Progenitor cell of endocrine pancreas (in vitro differentiated cells): Measurements from ENCODE around the gene CDKL2. TPM values are rescaled to one million over a fixed set of nuclear protein-coding genes. Genes with fewer than 3 reads are reported as not detected.
"Not testable (repeated sequence)": the region's sequence is repeated elsewhere in the genome, so short reads cannot be mapped to it uniquely, and the experiment has no call there.

ENCODE experiments used
- DNase-seq: peaks from one replicate; pipeline ENCODE4 v3.0.0; 2021; ENCODE audit warnings: low spot score; ENCODE audit not compliant: unreplicated experiment
- H3K27ac Mint-ChIP-seq: 2 replicates; pipeline ENCODE4 v1.8.0; 2021; ENCODE audit warnings: mild to moderate bottlenecking, moderate library complexity, mixed read lengths
- H3K27me3 Mint-ChIP-seq: 2 replicates; pipeline ENCODE4 v1.8.0; 2021; ENCODE audit warnings: mixed read lengths
- H3K36me3 Mint-ChIP-seq: 2 replicates; pipeline ENCODE4 v1.8.0; 2022; ENCODE audit warnings: mixed read lengths; ENCODE audit not compliant: insufficient read depth
- H3K4me1 Mint-ChIP-seq: 2 replicates; pipeline ENCODE4 v1.8.0; 2021; ENCODE audit warnings: low read depth, mixed read lengths
- H3K4me3 Mint-ChIP-seq: 2 replicates; pipeline ENCODE4 v1.8.0; 2021; ENCODE audit warnings: low read depth, mild to moderate bottlenecking, moderate library complexity, mixed read lengths
- H3K9me3 Mint-ChIP-seq: 2 replicates; pipeline ENCODE4 v1.8.0; 2021; ENCODE audit warnings: low read depth, mixed read lengths
- total RNA-seq: library from RNA; stranded (reverse); gene quantifications from 2 replicates; pipeline ENCODE4 v1.2.1, GENCODE V29; 2021
- TF ChIP-seq, protein P1 (sequence below): fragments of 200-600 bp; sonication (generic); IDR thresholded peaks from one replicate; pipeline ENCODE4 v1.5.0; 2021; ENCODE audit warnings: antibody characterized with exemption, mild to moderate bottlenecking; ENCODE audit not compliant: unreplicated experiment

CDKL2 gene
- total RNA-seq, 1 donor from 2014 or later = 3.0 TPM

- H3K4me1 Mint-ChIP-seq = peaks cover 37% of the 10 kb centered on the region
- no peak for DNase-seq
- no peak overlapping the region for H3K4me3 Mint-ChIP-seq
- no peaks in the 10 kb centered on the region for H3K27me3 Mint-ChIP-seq
- H3K27ac Mint-ChIP-seq = no peak overlapping the region
- H3K36me3 Mint-ChIP-seq = peaks cover 5% of the 10 kb centered on the region
- TF ChIP-seq, protein P1, sequence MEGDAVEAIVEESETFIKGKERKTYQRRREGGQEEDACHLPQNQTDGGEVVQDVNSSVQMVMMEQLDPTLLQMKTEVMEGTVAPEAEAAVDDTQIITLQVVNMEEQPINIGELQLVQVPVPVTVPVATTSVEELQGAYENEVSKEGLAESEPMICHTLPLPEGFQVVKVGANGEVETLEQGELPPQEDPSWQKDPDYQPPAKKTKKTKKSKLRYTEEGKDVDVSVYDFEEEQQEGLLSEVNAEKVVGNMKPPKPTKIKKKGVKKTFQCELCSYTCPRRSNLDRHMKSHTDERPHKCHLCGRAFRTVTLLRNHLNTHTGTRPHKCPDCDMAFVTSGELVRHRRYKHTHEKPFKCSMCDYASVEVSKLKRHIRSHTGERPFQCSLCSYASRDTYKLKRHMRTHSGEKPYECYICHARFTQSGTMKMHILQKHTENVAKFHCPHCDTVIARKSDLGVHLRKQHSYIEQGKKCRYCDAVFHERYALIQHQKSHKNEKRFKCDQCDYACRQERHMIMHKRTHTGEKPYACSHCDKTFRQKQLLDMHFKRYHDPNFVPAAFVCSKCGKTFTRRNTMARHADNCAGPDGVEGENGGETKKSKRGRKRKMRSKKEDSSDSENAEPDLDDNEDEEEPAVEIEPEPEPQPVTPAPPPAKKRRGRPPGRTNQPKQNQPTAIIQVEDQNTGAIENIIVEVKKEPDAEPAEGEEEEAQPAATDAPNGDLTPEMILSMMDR = no peak
- no peaks in the 10 kb centered on the region for H3K9me3 Mint-ChIP-seq
These were observed 36.0 kb upstream of the CDKL2 start for GRCh38 chr4:75666299-75666698.

DNA sequence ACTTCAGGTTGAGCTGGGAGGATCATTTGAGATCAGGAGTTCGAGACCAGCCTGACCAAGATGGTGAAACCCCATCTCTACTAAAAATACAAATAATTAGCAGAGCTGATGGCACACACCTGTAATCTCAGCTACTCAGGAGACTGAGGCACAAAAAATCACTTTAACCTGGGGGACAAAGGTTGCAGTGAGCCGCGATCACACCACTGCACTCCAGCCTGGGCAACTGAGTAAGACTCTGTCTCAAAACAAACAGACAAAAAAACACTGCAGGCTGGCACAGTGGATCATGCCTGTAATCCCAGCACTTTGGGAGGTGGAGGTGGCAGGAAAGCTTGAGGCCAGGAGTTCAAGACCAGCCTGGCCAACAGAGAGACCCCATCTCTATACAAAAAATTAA lies 34.3 kb upstream of the CDKL2 start:
- not testable (repeated sequence) for H3K36me3 Mint-ChIP-seq, H3K27me3 Mint-ChIP-seq, H3K4me3 Mint-ChIP-seq, DNase-seq, H3K9me3 Mint-ChIP-seq, H3K27ac Mint-ChIP-seq
- H3K4me1 Mint-ChIP-seq = peaks cover 38% of the 10 kb centered on the region

DNA sequence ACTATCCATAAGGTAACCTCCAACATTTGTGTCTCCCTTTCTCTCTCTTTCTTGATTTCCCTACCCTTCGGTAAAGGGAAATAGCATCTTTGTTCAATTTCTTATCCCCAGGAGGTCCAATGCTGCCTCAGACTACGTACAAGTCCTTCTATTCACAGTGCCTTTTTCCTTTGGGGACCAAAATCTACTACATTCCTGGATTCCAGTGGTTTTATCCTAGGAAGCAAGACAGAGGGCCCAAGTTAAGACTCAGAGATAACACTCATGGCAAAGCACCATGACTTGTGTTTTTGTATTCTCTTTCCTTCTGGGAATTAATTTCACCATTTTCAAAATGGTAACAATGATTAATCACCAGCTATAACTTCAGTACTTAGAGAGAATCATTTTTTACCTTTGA lies 32.3 kb upstream of the CDKL2 start:
- TF ChIP-seq, protein P1 = no peak
- DNase-seq = no peak
- H3K4me1 Mint-ChIP-seq = peaks cover 30% of the 10 kb centered on the region
- peaks cover 16% of the 10 kb centered on the region for H3K36me3 Mint-ChIP-seq
- H3K9me3 Mint-ChIP-seq = no peaks in the 10 kb centered on the region
- no peaks in the 10 kb centered on the region for H3K27me3 Mint-ChIP-seq
- H3K4me3 Mint-ChIP-seq = no peak overlapping the region
- H3K27ac Mint-ChIP-seq = no peak overlapping the region

GRCh38 chr4:75660491-75660890 lies 30.2 kb upstream of the CDKL2 start:
- TF ChIP-seq, protein P1 = no peak
- Mint-ChIP-seq H3K4me3 (no peak overlapping the region), H3K27ac (no peak overlapping the region), H3K36me3 (peaks cover 21% of the 10 kb centered on the region), H3K4me1 (peaks cover 17% of the 10 kb centered on the region), H3K27me3 (no peaks in the 10 kb centered on the region), H3K9me3 (no peaks in the 10 kb centered on the region)
- DNase-seq = no peak

DNA sequence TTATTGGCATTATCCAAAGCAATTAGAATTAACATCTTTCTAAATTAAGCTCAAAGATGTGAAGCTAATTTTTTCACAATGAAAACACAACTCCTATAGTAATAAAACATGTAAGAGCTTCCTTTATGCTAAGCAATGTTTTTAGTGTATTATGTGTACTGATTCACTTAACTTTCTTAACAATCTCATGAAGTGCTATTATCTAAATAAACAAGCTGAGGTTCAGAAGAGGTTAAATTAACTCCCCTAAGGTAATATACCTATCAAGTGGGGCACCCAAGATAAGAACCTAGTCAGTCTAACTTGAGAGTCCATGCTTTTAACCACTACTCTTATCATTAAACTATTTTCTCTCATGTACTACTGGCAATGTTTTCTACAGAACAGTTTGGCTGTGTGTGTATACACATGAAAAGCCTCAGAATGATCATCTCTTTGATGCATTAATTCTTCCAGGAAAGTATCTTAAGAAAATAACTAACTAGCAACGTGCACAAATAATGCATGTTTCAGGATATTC lies 29.2 kb upstream of the CDKL2 start:
- H3K27me3 Mint-ChIP-seq = no peaks in the 10 kb centered on the region
- H3K27ac Mint-ChIP-seq = no peak overlapping the region
- no peak for DNase-seq
- H3K36me3 Mint-ChIP-seq = peaks cover 20% of the 10 kb centered on the region
- H3K4me1 Mint-ChIP-seq = peaks cover 17% of the 10 kb centered on the region
- no peaks in the 10 kb centered on the region for H3K9me3 Mint-ChIP-seq
- TF ChIP-seq, protein P1 = no peak
- H3K4me3 Mint-ChIP-seq = no peak overlapping the region

DNA sequence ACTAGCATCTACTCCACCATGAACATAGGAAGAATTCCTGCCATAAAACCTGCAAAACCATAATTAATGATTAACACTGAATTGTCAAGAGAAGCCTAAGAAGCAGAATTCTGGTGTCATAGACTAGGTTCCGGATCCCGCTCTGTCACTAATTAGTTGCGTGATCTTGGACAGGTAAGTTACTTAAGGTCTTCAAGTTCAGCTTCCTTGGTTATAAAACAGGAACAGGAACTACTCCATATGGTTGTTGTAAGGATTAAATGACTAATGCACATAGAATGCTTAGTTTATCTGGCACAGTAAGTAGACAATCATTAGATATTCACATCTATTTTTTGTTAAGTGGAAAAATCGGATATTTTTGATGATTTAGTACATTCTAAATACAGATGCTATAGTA lies 28.5 kb upstream of the CDKL2 start:
- H3K27ac Mint-ChIP-seq = peak overlapping the region; percentile 39
- no peaks in the 10 kb centered on the region for H3K27me3 Mint-ChIP-seq
- H3K9me3 Mint-ChIP-seq = no peaks in the 10 kb centered on the region
- TF ChIP-seq, protein P1 = no peak
- no peak for DNase-seq
- H3K4me3 Mint-ChIP-seq = no peak overlapping the region
- H3K36me3 Mint-ChIP-seq = peaks cover 22% of the 10 kb centered on the region
- H3K4me1 Mint-ChIP-seq = peaks cover 17% of the 10 kb centered on the region
